SK-N-MC (cell line): ENCODE results near the gene ATP6AP1.

Experiments used
- EZH2 ChIP-seq: fragments of 200-600 bp; sonication (generic); IDR thresholded peaks from one replicate; pipeline ENCODE4 v1.6.1; 2017; ENCODE audit warnings: antibody characterized with exemption
- FOXP2 ChIP-seq: optimal IDR thresholded peaks from 2 replicates; pipeline ENCODE3; 2011; ENCODE audit warnings: mild to moderate bottlenecking, moderate library complexity; ENCODE audit not compliant: insufficient read depth; ENCODE audit errors: extremely low read length, control extremely low read depth
- POLR2AphosphoS5 ChIP-seq: IDR thresholded peaks from 2 replicates; pipeline ENCODE4 v1.6.1; 2012; ENCODE audit warnings: mild to moderate bottlenecking, low read depth, low read length, borderline replicate concordance

DNA sequence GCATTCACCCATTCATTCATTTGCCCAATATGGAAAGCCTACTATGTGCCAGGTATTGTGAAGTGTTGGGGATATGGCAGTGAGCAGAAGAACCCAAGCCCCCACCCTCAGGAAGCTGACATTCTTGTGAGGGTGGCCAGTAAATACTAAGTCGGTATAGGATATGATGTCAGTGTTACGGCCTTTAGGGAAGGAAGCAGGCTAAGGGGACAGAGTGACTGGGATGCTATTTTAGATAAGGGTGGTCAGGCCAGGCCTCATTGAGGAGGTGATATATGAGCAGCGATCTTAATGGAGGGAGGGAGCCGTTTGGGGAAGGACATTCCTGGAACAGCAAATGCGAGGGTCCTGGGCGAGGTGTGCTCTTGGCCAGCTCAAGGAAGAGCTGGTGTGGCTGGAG lies 2.0 kb downstream of the ATP6AP1 start:
- TF ChIP-seq POLR2AphosphoS5 (no peak), EZH2 (no peak), FOXP2 (no peak)
